Psoas muscle (tissue), 8 donors: Measurements from ENCODE around the gene RNU1-2. TPM values are rescaled to one million over a fixed set of nuclear protein-coding genes. Genes with fewer than 3 reads are reported as not detected.
A peak's percentile ranks its signal among the peaks of the same experiment; 100 is the strongest.

Experiments used
- ATAC-seq, 4 donors: fragments of 200-7000 bp; cut with Tn5 transposase; one replicate each; pipeline ENCODE4 v1.9.1; 2020; ENCODE audit warnings: moderate library complexity in 3 of 4, mild to moderate bottlenecking in 2 of 4
- DNase-seq, 2 donors: peaks; one replicate each; pipeline ENCODE4 v3.0.0-alpha.2; 2020
- H3K27ac ChIP-seq: fragments of 200-600 bp; one replicate; pipeline ENCODE4 v1.8.0; 2022
- H3K27me3 ChIP-seq, 3 donors: fragments of 200-600 bp in 1 of 3; one replicate each; pipeline versions ENCODE4 v1.6.1 to v1.8.0; 2013 to 2022; ENCODE audit warnings: low read length in 2 of 3, mild to moderate bottlenecking in 2 of 3, moderate library complexity in 1 of 3; ENCODE audit not compliant: insufficient read depth in 3 of 3
- H3K36me3 ChIP-seq, 2 donors: fragments of 200-600 bp in 1 of 2; one replicate each; pipeline versions ENCODE4 v1.6.1 to v1.8.0; 2013 to 2022; ENCODE audit warnings: low read depth in 1 of 2, mild to moderate bottlenecking in 1 of 2, moderate library complexity in 1 of 2; ENCODE audit not compliant: insufficient read depth in 1 of 2
- H3K4me1 ChIP-seq: fragments of 200-600 bp; one replicate; pipeline ENCODE4 v1.8.0; 2022
- H3K4me3 ChIP-seq: fragments of 200-600 bp; one replicate; pipeline ENCODE4 v1.8.0; 2022; ENCODE audit warnings: mild to moderate bottlenecking
- H3K9me3 ChIP-seq: fragments of 200-600 bp; one replicate; pipeline ENCODE4 v1.8.0; 2022
- WGBS, 3 donors: extraction: QIAGEN DNeasy Blood & Tissue Kit; methylation state at CpG; one replicate each; pipeline versions ENCODE4 v1.1.6 to v1.1.7; 2013; 5-methylcytosine and 5-hydroxymethylcytosine counted together
- intact Hi-C, 2 donors: fragments of 100-400 bp; cut with DNase I; formaldehyde crosslinking; loops; one replicate each; pipeline versions ENCODE4 v1.11.0 to v1.14.2; 2022
- polyA plus RNA-seq, 3 donors: library from polyadenylated mRNA; stranded (reverse); fragments of 200-250 nt; gene quantifications; one replicate each; pipeline ENCODE4 v1.2.3, GENCODE V29; 2013
- total RNA-seq, 4 donors: library from RNA; stranded (reverse); fragmentation: NEBNext Ultra II Directional in 2 of 4; extraction: Animal tissue kit (Norgen Biotek cat#: 25700) in 2 of 4; gene quantifications; one replicate each; pipeline versions ENCODE4 v1.2.1 to v1.2.4, GENCODE V29; 2021 to 2023
- TF ChIP-seq, protein P1 (sequence below): fragments of 200-600 bp; IDR thresholded peaks from one replicate; pipeline ENCODE4 v1.8.0; 2022; ENCODE audit warnings: antibody characterized with exemption
- donor health status: healthy with polysubstance abuse.
- donor health status: DM: no; HTN: no; CAD: no; lungs with moderate emphysema.
- donor health status: Bipolar disorder and iron deficiency.
- donor health status: healthy.
- donor health status: DM: yes; HTN: yes; CAD: no.
- donor health status: DM: no; HTN: no; CAD: no.
- donor health status: DM: no; HTN: no; CAD: no.
- donor health status: DM: yes; HTN: yes; CAD: no.

Gene RNU1-2
- total and polyA plus RNA-seq, 7 donors = 1,264 to 5,208 (median 3,151) TPM; not detected in 3

DNA sequence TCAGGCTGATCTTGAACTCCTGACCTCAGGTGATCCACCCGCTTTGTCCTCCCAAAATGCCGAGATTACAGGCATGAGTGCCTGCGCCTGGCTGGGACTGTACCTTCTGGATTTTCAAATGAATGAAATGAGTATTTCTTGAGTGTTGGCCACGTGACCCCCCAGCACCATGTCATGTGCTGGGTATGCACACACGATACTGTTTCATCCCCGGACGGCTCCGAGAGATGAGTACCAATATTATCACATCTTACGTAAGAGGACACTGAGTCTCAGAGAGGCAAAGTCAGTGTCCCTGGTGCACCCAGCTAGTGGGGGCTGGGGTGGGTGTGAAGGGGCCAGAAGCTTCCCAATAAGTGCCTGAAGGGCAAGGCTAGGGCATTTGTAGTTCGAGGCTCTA is 25.2 kb downstream of the RNU1-2 start:
- WGBS, 3 donors = 75 to 83% (median 76%) methylated on average over 10 of the region's 10 CpGs
- TF ChIP-seq, protein P1, sequence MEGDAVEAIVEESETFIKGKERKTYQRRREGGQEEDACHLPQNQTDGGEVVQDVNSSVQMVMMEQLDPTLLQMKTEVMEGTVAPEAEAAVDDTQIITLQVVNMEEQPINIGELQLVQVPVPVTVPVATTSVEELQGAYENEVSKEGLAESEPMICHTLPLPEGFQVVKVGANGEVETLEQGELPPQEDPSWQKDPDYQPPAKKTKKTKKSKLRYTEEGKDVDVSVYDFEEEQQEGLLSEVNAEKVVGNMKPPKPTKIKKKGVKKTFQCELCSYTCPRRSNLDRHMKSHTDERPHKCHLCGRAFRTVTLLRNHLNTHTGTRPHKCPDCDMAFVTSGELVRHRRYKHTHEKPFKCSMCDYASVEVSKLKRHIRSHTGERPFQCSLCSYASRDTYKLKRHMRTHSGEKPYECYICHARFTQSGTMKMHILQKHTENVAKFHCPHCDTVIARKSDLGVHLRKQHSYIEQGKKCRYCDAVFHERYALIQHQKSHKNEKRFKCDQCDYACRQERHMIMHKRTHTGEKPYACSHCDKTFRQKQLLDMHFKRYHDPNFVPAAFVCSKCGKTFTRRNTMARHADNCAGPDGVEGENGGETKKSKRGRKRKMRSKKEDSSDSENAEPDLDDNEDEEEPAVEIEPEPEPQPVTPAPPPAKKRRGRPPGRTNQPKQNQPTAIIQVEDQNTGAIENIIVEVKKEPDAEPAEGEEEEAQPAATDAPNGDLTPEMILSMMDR = no peak

DNA sequence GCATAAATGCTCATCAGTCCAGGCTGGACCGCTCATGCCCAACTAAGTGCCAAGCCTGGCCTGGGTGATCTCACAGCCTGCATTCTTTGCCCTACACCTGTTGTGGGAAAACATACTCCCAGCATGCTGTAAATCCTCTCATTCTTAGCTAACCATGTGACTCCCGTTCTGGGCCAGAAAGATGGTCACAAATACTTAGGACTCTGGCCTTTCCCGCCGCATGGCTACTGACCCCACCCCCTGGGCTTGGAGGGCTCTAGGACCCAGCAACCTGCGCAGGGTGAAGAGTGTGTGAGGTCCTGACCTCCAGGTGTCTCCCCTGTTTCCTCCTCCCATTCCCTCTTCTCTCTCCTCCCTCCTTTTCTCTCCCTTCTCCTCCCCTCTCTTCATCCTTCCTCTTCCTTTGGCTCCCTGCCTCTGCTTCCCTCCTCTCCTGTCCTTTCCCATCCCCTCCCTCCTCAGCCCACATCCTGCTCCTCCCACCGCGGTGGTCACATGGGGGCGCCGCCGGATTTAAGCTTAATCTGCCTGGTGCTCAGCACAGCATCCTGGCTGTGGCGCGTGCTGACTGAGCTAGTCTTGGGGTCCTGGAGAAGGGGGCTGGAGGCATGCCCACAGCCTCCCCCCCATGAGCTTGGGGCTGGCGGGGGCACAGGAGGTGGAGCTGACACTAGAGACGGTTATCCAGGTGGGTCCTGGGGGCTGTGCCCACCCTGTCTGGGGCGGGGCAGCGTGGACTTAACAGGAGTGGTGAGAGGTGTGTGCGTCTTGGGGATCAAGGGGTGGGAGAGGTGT is 25.8 kb downstream of the RNU1-2 start, which contains the start of gene CROCC:
CROCC (plus strand) TSS at position 541 of the 795 bp plus-strand sequence; CDS start at position 629, 88 bp downstream.
- intact Hi-C loops = loop anchor here in 1 of 2 donors (2.0 kb wide), 1 partner anchor 27 kb away; no protein-coding TSS in a partner anchor
- H3K4me1 ChIP-seq = peaks cover 7% of the 10 kb centered on the region
- no peaks in the 10 kb centered on the region for H3K9me3 ChIP-seq
- ATAC-seq = peak in 1 of 4 donors; percentile 46
- TF ChIP-seq, protein P1 = no peak
- DNase-seq = peak; percentile 22 to 68
- no peaks in the 10 kb centered on the region for H3K27me3 ChIP-seq
- WGBS, 3 donors = 19 to 37% (median 35%) methylated on average over 17 of the region's 17 CpGs
- H3K27ac ChIP-seq = no peak within 1 kb of the TSS
- H3K4me3 ChIP-seq = no peak within 1 kb of the TSS
- H3K36me3 ChIP-seq = no peaks in the 10 kb centered on the region

More for the DNA sequence above, 25.2 kb downstream of the RNU1-2 start:
- DNase-seq (peak; percentile 6 to 36), ATAC-seq (no peak)
- intact Hi-C loops = no loop called here
- Histone ChIP-seq H3K9me3 (no peaks in the 10 kb centered on the region), H3K27ac (no peak overlapping the region), H3K27me3 (no peaks in the 10 kb centered on the region), H3K4me3 (no peak overlapping the region), H3K36me3 (no peaks in the 10 kb centered on the region), H3K4me1 (peaks cover 7% of the 10 kb centered on the region)

DNA sequence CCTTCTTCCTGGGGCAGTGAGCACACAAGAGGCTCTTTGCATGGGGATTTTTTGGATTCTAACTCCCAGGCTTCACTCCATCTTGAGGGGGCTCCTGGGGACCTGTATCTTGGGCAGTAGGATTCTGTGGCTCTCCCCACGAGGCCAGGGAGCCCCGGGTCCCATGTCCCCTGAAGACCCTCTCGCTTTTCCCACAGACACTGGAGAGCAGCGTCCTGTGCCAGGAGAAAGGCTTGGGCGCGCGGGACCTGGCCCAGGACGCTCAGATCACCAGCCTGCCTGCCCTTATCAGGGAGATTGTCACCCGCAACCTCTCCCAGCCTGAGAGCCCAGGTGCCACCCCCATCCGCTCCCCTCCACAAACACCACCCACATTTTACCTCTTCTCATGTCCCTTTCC is 26.7 kb downstream of the RNU1-2 start:
- peak; percentile 3 to 25 for DNase-seq
- intact Hi-C loops = loop anchor here in 1 of 2 donors (2.0 kb wide), 1 partner anchor 26 kb away; no protein-coding TSS in a partner anchor
- no peaks in the 10 kb centered on the region for H3K27me3 ChIP-seq
- peaks cover 7% of the 10 kb centered on the region for H3K4me1 ChIP-seq
- TF ChIP-seq, protein P1 = no peak
- no peaks in the 10 kb centered on the region for H3K36me3 ChIP-seq
- ATAC-seq = no peak
- H3K27ac ChIP-seq = no peak overlapping the region
- no peak overlapping the region for H3K4me3 ChIP-seq
- 86 to 92% (median 91%) methylated on average over 10 of the region's 10 CpGs for WGBS, 3 donors
- no peaks in the 10 kb centered on the region for H3K9me3 ChIP-seq

DNA sequence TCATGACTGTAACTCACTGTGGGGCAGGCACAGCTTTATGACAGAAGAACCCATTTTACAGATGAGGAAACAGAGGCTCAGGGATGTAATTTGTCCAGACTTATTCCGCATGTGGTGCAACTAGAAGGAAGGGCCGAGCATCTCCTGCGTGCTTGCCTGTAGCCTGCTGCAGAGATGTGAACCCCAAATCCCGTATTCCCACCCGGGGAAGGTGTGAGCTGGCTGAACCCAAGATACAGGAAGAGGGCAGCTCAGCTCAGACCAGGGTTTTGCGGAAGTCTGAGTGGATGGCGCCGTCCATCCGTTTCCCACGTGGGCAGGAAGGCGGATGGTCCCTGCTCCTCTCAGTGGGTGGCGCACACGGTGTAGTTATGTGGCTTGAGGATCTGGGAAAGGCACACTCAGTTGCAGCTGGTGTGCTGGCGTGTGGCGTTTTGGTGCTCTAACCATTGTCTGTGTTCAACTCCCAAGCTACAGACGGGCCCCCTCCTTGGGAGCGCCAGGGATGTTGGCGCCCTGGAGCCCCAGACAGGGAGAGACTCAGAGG is 27.2 kb downstream of the RNU1-2 start:
- Histone ChIP-seq H3K27ac (no peak overlapping the region), H3K27me3 (no peaks in the 10 kb centered on the region), H3K4me3 (no peak overlapping the region), H3K36me3 (no peaks in the 10 kb centered on the region), H3K9me3 (no peaks in the 10 kb centered on the region), H3K4me1 (peaks cover 7% of the 10 kb centered on the region)
- 78 to 84% (median 81%) methylated on average over 17 to 18 of the region's 18 CpGs for WGBS, 3 donors
- intact Hi-C loops = loop anchor here in 1 of 2 donors (2.0 kb wide), 1 partner anchor 26 kb away; no protein-coding TSS in a partner anchor
- TF ChIP-seq, protein P1 = no peak
- DNase-seq = peak; percentile 10 to 40
- no peak for ATAC-seq
